GM10266 (cell line): Measurements from ENCODE around the gene FKBP8.

Experiments
- DNase-seq: peaks from one replicate; pipeline ENCODE4 v3.0.0; 2012; ENCODE audit errors: extremely low spot score
- TF ChIP-seq, protein P1 (sequence below): IDR thresholded peaks from 2 replicates; pipeline ENCODE4 v1.5.1; 2012; ENCODE audit warnings: mild to moderate bottlenecking, low read depth; ENCODE audit not compliant: control insufficient read depth, insufficient read depth; ENCODE audit errors: missing control alignments

Gene FKBP8

DNA sequence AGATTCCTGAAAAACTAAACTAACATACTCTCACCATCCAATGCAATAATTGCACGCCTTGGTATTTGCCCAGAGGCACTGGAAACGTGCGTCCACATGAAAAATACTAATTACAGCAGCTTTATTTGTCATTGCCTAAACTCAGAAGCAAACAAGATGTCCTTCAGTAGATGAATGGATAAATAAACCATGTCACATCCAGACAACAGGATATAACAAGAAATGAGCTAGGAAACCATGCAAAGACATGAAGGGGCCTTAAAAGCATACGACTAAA lies 46.5 kb downstream of the FKBP8 start:
- TF ChIP-seq, protein P1, sequence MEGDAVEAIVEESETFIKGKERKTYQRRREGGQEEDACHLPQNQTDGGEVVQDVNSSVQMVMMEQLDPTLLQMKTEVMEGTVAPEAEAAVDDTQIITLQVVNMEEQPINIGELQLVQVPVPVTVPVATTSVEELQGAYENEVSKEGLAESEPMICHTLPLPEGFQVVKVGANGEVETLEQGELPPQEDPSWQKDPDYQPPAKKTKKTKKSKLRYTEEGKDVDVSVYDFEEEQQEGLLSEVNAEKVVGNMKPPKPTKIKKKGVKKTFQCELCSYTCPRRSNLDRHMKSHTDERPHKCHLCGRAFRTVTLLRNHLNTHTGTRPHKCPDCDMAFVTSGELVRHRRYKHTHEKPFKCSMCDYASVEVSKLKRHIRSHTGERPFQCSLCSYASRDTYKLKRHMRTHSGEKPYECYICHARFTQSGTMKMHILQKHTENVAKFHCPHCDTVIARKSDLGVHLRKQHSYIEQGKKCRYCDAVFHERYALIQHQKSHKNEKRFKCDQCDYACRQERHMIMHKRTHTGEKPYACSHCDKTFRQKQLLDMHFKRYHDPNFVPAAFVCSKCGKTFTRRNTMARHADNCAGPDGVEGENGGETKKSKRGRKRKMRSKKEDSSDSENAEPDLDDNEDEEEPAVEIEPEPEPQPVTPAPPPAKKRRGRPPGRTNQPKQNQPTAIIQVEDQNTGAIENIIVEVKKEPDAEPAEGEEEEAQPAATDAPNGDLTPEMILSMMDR, result no peak
- DNase-seq, result no peak

DNA sequence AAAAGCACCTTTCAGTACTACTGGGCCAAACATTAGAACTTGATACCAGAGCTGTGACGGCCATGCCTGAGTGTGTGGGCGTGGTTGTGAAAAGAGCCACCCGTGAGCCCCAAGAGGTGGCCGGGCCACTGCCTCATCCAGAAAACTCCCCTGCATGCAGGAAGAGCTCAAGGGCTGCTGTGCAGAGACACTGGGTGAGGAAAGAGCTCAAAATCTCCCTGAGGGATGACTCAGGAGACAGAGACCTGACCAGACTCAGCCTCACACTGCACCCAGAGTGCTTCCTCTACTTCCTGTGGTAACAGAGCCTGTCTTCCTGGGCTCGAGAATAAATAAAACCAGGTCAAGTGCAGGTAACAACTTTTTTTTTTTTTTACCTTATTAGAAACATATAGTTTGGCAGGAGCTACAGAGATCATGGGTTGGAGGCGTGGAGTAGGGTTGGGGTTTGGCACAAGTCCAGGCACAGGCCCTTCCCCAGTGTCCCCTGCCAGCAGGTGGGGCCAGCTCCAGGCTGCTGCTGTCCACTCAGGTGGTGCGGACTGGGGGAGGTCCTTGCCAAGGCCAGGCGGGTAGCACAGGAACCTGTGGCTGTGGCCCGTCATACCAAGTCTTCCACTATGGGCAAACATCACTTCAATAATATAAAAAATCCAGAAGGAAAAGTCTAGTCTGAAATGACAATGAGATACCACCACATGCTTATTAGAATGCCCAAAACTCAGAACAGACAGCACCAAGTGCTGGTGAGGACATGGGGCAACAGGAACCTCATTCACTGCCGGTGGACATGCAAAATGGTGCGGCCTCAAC lies 47.0 kb downstream of the FKBP8 start:
- peak; percentile 54 for DNase-seq
- TF ChIP-seq, protein P1, result peak; percentile 19

DNA sequence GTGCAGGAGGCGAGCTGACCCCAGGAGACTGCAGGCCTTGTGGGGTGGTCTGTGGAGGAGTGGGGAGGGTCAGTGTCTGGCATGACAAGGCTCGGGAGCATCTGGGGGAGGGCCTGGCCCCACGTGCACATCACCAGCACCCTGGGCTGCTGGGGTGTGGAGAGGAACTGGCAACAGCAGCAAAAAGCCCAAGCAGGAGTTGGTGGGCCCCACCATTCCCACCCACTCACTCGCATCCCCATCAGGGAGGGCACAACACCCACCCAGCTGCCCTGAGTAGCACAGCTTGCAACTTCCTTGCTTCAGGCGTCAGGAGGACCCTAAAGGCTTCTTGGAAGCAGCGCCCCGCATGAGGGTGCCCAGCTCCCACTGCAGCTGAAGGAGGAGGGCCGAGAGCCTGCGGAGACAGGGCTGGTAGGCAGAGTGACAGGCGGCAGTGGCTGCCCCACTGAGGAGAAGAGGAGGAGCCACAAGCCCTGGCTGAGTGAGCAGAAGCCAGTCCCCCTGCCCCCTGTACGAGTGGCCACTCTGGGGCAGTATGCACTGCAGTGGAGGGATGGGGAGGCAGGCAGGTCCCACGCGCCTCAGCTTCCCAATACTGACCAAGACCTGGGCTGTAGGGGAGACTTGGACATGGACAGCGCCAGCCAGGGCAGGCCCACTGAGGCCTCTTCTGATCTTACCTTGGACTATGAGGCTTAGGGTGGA lies 48.0 kb downstream of the FKBP8 start:
- no peak for DNase-seq
- TF ChIP-seq, protein P1, result no peak

DNA sequence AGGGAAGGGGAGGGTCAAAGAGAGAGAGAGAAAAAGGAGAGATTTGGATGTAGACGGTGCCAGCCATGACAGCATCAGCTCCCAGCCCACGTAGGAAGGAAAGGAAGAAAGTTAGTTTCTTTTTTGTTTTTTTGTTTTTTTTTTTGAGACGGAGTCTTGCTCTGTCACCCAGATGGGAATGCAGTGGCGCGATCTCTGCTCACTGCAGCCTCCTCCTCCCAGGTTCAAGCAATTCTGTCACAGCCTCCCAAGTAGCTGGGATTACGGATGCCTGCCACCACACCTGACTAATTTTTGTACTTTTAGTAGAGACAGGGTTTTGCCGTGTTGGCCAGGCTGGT lies 49.1 kb downstream of the FKBP8 start:
- DNase-seq, result no peak
- TF ChIP-seq, protein P1, result no peak

DNA sequence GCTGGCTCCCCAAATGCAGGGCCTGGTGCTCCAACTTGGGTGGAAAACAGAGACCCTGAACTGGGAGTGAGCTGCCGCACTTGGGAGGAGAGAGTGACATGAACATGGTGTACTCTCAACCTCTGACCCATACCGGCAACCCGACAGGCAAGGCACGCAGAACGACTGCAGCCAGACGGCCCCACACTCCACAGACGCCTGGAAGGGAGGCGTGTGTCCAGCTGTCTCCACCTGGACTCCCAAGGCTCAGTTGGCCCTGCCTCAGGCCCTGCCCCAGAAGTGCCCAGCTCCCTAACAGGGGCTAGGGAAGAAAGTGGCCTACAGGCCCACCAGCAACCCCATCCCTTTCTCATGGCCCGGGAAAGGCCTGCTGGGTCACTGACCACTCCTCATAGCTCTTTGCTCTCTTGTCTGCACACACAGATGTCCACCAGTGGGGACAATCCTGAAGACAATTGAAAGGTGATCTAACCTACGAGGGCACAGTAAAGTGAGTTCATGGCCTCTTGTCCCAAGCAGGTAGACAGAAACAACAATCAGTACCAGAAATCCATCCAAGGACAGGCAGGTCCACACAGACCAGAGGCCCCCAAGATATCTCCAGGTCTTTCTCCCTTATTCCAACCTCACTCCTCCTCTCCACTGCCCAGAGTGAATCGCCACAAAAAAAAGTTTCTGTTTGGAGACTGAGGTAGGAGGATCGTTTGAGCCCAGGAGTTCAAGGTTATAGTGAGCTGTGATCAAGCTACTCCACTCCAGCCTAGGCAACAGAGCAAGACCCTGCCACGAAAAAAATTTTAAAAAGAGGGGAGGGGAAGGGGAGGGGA lies 49.7 kb downstream of the FKBP8 start:
- TF ChIP-seq, protein P1, result no peak

DNA sequence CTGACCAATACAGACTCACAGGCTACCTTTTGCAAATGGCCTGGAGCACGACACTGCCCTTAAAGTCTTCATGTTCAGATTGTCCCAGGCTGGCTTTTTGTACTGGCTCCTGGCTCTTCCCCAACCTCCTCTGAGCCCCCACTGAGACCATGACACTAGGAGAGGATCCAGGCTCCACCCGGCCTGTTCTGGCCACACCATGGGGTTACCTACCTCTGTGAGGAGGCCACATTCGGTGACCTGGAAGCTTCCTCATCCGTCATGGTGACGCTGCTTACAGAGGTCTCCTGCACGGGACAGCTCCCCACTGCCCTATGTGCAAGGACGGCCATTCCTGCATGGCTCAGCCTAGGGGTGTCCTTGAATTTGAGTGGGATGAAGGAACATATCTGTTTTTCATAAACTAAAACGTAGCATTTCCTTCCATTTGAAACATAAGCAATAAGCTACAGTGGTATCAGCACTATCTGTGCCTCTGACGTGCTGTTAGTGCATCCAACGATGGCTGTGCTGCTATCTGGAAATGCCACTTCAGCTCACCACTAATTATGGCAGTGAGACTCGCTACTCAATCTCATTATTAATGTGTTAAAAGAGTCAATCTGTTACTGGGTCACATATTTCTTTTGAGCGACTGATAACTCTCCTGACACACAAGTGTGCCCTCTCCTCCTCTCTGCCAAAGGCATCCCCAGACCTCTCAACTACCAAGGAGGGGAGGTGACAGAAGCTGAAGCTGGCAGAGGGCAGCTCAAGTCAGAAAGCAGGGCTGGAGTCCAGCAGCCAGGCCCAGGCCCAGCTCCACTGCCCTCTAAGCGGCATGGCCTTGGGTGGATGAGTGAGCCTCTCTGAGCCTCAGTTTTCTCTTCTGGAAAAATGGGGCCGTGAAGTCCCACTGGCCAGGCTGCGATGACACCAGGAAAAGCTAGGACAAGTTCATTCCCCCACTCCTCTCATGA lies 51.1 kb downstream of the FKBP8 start:
- no peak for DNase-seq
- TF ChIP-seq, protein P1, result no peak

More for the DNA sequence above, 49.7 kb downstream of the FKBP8 start:
- DNase-seq, result no peak
